GM23338 (cell line): ENCODE results near the gene TMEM14A. TPM values are rescaled to one million over a fixed set of nuclear protein-coding genes. Genes with fewer than 3 reads are reported as not detected.
A peak's percentile ranks its signal among the peaks of the same experiment; 100 is the strongest.

Experiments used
- ATAC-seq: fragments of 200-7000 bp; cut with Tn5 transposase; 3 replicates; pipeline ENCODE4 v1.9.1; 2020
- DNase-seq: peaks from one replicate; pipeline ENCODE4 v3.0.0-alpha.2; 2015; ENCODE audit warnings: low spot score
- H2AFZ ChIP-seq: fragments of 200-600 bp; sonication (generic); 2 replicates; pipeline ENCODE4 v1.8.0; 2016; ENCODE audit warnings: antibody characterized with exemption, mild to moderate bottlenecking, moderate library complexity
- H3F3A ChIP-seq: fragments of 200-600 bp; sonication (generic); replicated peaks from 2 replicates; pipeline ENCODE4 v1.8.0; 2017; ENCODE audit warnings: antibody characterized with exemption, mixed run types, low read depth
- H3K27ac ChIP-seq: fragments of 200-600 bp; sonication (generic); 2 replicates; pipeline ENCODE4 v1.6.1; 2016; ENCODE audit warnings: low read depth
- H3K27me3 ChIP-seq: fragments of 200-600 bp; sonication (generic); 2 replicates; pipeline ENCODE4 v1.8.0; 2016; ENCODE audit warnings: mild to moderate bottlenecking, mixed run types, moderate library complexity; ENCODE audit not compliant: insufficient read depth
- H3K36me3 ChIP-seq: fragments of 200-600 bp; sonication (generic); 2 replicates; pipeline ENCODE4 v1.8.0; 2016; ENCODE audit warnings: mild to moderate bottlenecking; ENCODE audit not compliant: insufficient read depth
- H3K4me1 ChIP-seq: fragments of 200-600 bp; sonication (generic); 2 replicates; pipeline ENCODE4 v1.8.0; 2016; ENCODE audit warnings: mild to moderate bottlenecking, moderate library complexity; ENCODE audit not compliant: insufficient read depth
- H3K4me2 ChIP-seq: fragments of 200-600 bp; sonication (generic); 2 replicates; pipeline ENCODE4 v1.7.1; 2017; ENCODE audit warnings: mixed run types
- H3K4me3 ChIP-seq: fragments of 200-600 bp; sonication (generic); 2 replicates; pipeline ENCODE4 v1.6.1; 2016; ENCODE audit warnings: mixed run types
- H3K79me2 ChIP-seq: fragments of 200-600 bp; sonication (generic); replicated peaks from 2 replicates; pipeline ENCODE4 v1.8.0; 2017; ENCODE audit warnings: mild to moderate bottlenecking; ENCODE audit not compliant: insufficient read depth
- H3K9me2 ChIP-seq: fragments of 200-600 bp; sonication (generic); 2 replicates; pipeline ENCODE4 v1.8.0; 2017; ENCODE audit not compliant: insufficient read depth
- H4K20me1 ChIP-seq: fragments of 200-600 bp; sonication (generic); replicated peaks from 2 replicates; pipeline ENCODE4 v1.8.0; 2017; ENCODE audit warnings: mild to moderate bottlenecking; ENCODE audit not compliant: insufficient read depth
- H3K27ac Mint-ChIP-seq: 2 replicates; pipeline ENCODE4 v1.8.0; 2020; ENCODE audit warnings: inconsistent platforms, mild to moderate bottlenecking, moderate library complexity, mixed read lengths
- H3K27me3 Mint-ChIP-seq: 3 replicates; pipeline ENCODE4 v1.8.0; 2022; ENCODE audit warnings: low read depth, mild to moderate bottlenecking, moderate library complexity, mixed read lengths, inconsistent platforms; ENCODE audit not compliant: insufficient read depth, poor library complexity
- H3K36me3 Mint-ChIP-seq: 3 replicates; pipeline ENCODE4 v1.8.0; 2021; ENCODE audit warnings: low read depth, mild to moderate bottlenecking, inconsistent platforms, moderate library complexity, mixed read lengths
- H3K4me1 Mint-ChIP-seq: 3 replicates; pipeline ENCODE4 v1.8.0; 2020; ENCODE audit warnings: mild to moderate bottlenecking, inconsistent platforms, mixed read lengths
- H3K4me3 Mint-ChIP-seq: 3 replicates; pipeline ENCODE4 v1.8.0; 2021; ENCODE audit warnings: moderate library complexity, mild to moderate bottlenecking, inconsistent platforms, mixed read lengths
- H3K9me3 Mint-ChIP-seq: 3 replicates; pipeline ENCODE4 v1.8.0; 2020; ENCODE audit warnings: moderate library complexity, mild to moderate bottlenecking, inconsistent platforms, mixed read lengths
- CTCF ChIP-seq, 2 experiments: fragments of 200-600 bp in 1 of 2; sonication (generic) in 1 of 2; conservative IDR thresholded peaks; 2 replicates each; pipeline versions ENCODE4 v1.5.1 to v1.6.1; 2016 to 2017; ENCODE audit warnings: antibody characterized with exemption in 2 of 2, low read depth in 2 of 2, mild to moderate bottlenecking in 2 of 2, moderate library complexity in 1 of 2
- POLR2AphosphoS5 ChIP-seq: IDR thresholded peaks from 2 replicates; pipeline ENCODE4 v1.6.1; 2016; ENCODE audit warnings: antibody characterized with exemption, low read depth
- ZNF114 ChIP-seq: fragments of 250-450 bp; sonication (Bioruptor Pico); IDR thresholded peaks from 2 replicates; pipeline ENCODE4 v1.5.0; 2020; ENCODE audit warnings: mild to moderate bottlenecking, moderate library complexity
- ZNF331 ChIP-seq: fragments of 250-450 bp; sonication (Bioruptor Pico); IDR thresholded peaks from 2 replicates; pipeline ENCODE4 v1.5.0; 2020; ENCODE audit warnings: low read depth, mild to moderate bottlenecking, moderate library complexity
- polyA plus RNA-seq: library from polyadenylated mRNA; unstranded; fragments of >200 nt; fragmentation: Nextera tagmentation; extraction: Ambion mirVana; gene quantifications from 2 replicates; pipeline ENCODE4 v1.2.1, GENCODE V29; 2016
- total RNA-seq: library from RNA; depleted of rRNA; stranded (reverse); fragments of >200 nt; shearing (Covaris generic); gene quantifications from 2 replicates; pipeline ENCODE4 v1.2.3, GENCODE V29; 2014
- TF ChIP-seq, protein P1 (sequence below): IDR thresholded peaks from one replicate; pipeline ENCODE4 v1.6.1; 2018; ENCODE audit warnings: antibody characterized with exemption; ENCODE audit not compliant: unreplicated experiment
- TF ChIP-seq, protein P2 (sequence below): IDR thresholded peaks from 2 replicates; pipeline ENCODE4 v1.6.1; 2016; ENCODE audit warnings: antibody characterized with exemption

The TMEM14A gene
- total and polyA plus RNA-seq, 2 experiments from 2014 or later = 13.9 to 36.0 TPM

DNA sequence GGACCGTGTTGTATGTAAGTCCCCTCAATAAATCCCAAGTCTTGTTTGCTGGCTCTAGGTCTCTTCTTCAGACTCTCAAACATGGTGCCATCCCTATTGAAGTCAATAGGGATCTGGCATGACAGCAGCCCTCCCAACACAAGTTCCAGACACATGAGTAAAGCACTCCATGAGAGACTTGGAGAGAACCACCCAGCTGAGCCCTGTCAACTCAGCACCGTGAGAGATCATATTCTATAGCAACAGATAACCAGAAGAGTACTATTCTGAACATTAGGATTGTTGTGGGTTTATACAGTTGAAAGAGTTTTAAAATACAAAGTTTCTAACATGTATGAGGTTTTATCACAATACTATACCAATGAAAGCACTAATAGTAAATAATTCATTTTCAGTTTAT is 23.5 kb downstream of the TMEM14A start:
- Histone ChIP-seq H3K4me3 (no peak overlapping the region), H3F3A (no peaks in the 10 kb centered on the region), H3K27me3 (no peaks in the 10 kb centered on the region), H3K4me2 (no peak overlapping the region), H3K4me1 (no peaks in the 10 kb centered on the region), H4K20me1 (no peaks in the 10 kb centered on the region), H3K36me3 (no peaks in the 10 kb centered on the region), H3K27ac (no peak overlapping the region), H3K79me2 (no peaks in the 10 kb centered on the region), H2AFZ (no peak overlapping the region), H3K9me2 (0 out of 2 replicates have a peak, but pooled peaks cover 3% of the 10 kb centered on the region)
- Mint-ChIP-seq H3K27ac (no peak overlapping the region), H3K4me3 (no peak overlapping the region), H3K4me1 (peaks cover 12% of the 10 kb centered on the region), H3K27me3 (no peaks in the 10 kb centered on the region), H3K36me3 (no peaks in the 10 kb centered on the region), H3K9me3 (no peaks in the 10 kb centered on the region)
- ATAC-seq (no peak), DNase-seq (no peak)
- TF ChIP-seq, protein P1, sequence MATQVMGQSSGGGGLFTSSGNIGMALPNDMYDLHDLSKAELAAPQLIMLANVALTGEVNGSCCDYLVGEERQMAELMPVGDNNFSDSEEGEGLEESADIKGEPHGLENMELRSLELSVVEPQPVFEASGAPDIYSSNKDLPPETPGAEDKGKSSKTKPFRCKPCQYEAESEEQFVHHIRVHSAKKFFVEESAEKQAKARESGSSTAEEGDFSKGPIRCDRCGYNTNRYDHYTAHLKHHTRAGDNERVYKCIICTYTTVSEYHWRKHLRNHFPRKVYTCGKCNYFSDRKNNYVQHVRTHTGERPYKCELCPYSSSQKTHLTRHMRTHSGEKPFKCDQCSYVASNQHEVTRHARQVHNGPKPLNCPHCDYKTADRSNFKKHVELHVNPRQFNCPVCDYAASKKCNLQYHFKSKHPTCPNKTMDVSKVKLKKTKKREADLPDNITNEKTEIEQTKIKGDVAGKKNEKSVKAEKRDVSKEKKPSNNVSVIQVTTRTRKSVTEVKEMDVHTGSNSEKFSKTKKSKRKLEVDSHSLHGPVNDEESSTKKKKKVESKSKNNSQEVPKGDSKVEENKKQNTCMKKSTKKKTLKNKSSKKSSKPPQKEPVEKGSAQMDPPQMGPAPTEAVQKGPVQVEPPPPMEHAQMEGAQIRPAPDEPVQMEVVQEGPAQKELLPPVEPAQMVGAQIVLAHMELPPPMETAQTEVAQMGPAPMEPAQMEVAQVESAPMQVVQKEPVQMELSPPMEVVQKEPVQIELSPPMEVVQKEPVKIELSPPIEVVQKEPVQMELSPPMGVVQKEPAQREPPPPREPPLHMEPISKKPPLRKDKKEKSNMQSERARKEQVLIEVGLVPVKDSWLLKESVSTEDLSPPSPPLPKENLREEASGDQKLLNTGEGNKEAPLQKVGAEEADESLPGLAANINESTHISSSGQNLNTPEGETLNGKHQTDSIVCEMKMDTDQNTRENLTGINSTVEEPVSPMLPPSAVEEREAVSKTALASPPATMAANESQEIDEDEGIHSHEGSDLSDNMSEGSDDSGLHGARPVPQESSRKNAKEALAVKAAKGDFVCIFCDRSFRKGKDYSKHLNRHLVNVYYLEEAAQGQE = no peak
- peak; percentile 77 for TF ChIP-seq ZNF331 (CRISPR knock-in tag)

GRCh38 chr6:52696418-52696817 is 25.5 kb downstream of the TMEM14A start:
- Histone ChIP-seq H3K4me2 (no peak overlapping the region), H3K36me3 (no peaks in the 10 kb centered on the region), H3K27me3 (no peaks in the 10 kb centered on the region), H3K4me3 (no peak overlapping the region), H3K79me2 (no peaks in the 10 kb centered on the region), H3F3A (no peaks in the 10 kb centered on the region), H4K20me1 (no peaks in the 10 kb centered on the region), H2AFZ (no peak overlapping the region), H3K9me2 (0 out of 2 replicates have a peak, but pooled peaks cover 3% of the 10 kb centered on the region), H3K4me1 (no peaks in the 10 kb centered on the region), H3K27ac (no peak overlapping the region)
- H3K36me3 Mint-ChIP-seq = no peaks in the 10 kb centered on the region
- no peaks in the 10 kb centered on the region for H3K27me3 Mint-ChIP-seq
- DNase-seq (no peak), ATAC-seq (no peak)
- no peak overlapping the region for H3K27ac Mint-ChIP-seq
- H3K9me3 Mint-ChIP-seq = no peaks in the 10 kb centered on the region
- 0 out of 4 replicates have a peak, but pooled peaks of 1 of the 2 experiments have one; percentile 12 for TF ChIP-seq CTCF (conservative IDR thresholded peaks at IDR 0.05; ENCODE audit: low read depth in 2 of 2)
- no peak for TF ChIP-seq POLR2AphosphoS5
- no peak overlapping the region for H3K4me3 Mint-ChIP-seq
- peaks cover 12% of the 10 kb centered on the region for H3K4me1 Mint-ChIP-seq

DNA sequence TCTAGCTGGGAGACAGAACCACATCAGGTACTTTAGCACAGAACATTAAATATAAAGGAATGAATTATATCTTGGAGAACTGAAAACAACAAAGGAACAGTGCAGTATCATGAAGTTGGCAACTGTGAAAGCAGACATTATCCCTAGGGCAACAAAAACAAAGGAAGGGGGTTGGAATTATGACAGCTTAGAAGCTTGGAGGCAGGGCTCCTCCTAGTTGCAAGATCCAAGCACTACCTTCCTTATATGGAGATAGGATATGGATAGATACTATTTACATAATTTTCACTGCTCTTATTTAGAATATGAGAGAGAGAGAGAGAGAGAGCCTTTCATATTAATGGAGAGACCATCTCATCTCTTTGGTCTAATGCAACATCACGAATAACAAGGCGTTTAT is 27.0 kb downstream of the TMEM14A start:
- Histone ChIP-seq H3K4me3 (no peak overlapping the region), H4K20me1 (no peaks in the 10 kb centered on the region), H3K4me1 (no peaks in the 10 kb centered on the region), H3F3A (no peaks in the 10 kb centered on the region), H3K27me3 (no peaks in the 10 kb centered on the region), H2AFZ (peak overlapping the region; percentile 57), H3K36me3 (no peaks in the 10 kb centered on the region), H3K9me2 (0 out of 2 replicates have a peak, but pooled peaks cover 3% of the 10 kb centered on the region), H3K27ac (no peak overlapping the region), H3K4me2 (no peak overlapping the region), H3K79me2 (no peaks in the 10 kb centered on the region)
- no peaks in the 10 kb centered on the region for H3K9me3 Mint-ChIP-seq
- H3K27ac Mint-ChIP-seq = no peak overlapping the region
- peak; percentile 55 for DNase-seq
- H3K4me1 Mint-ChIP-seq = peaks cover 6% of the 10 kb centered on the region
- peak; percentile 29; the same call in 1 of the 3 replicates for ATAC-seq
- no peaks in the 10 kb centered on the region for H3K27me3 Mint-ChIP-seq
- no peak overlapping the region for H3K4me3 Mint-ChIP-seq
- no peaks in the 10 kb centered on the region for H3K36me3 Mint-ChIP-seq
- TF ChIP-seq, protein P1 = no peak
- TF ChIP-seq CTCF (conservative IDR thresholded peaks at IDR 0.05; ENCODE audit: low read depth in 2 of 2) = peak; percentile 11 to 29; a peak in 2 of 4 replicates
- TF ChIP-seq ZNF114 = no peak
- TF ChIP-seq, protein P2, sequence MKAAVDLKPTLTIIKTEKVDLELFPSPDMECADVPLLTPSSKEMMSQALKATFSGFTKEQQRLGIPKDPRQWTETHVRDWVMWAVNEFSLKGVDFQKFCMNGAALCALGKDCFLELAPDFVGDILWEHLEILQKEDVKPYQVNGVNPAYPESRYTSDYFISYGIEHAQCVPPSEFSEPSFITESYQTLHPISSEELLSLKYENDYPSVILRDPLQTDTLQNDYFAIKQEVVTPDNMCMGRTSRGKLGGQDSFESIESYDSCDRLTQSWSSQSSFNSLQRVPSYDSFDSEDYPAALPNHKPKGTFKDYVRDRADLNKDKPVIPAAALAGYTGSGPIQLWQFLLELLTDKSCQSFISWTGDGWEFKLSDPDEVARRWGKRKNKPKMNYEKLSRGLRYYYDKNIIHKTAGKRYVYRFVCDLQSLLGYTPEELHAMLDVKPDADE = no peak
